Measurements from ENCODE around the gene KLK4.

GRCh38 chr19:50952910-50953309 lies 41.7 kb upstream of the KLK4 start, which contains the start of gene KLK5:
- no peak for TF ChIP-seq CTCF (conservative IDR thresholded peaks at IDR 0.05; ENCODE audit: low read depth, low read length)
- no peak for TF ChIP-seq FOS (IDR thresholded peaks at IDR 0.05; ENCODE audit: low read depth, low read length)
- TF ChIP-seq RCOR1 (IDR thresholded peaks at IDR 0.05; ENCODE audit: insufficient replicate concordance, low read length), result no peak
- TF ChIP-seq POLR2A (IDR thresholded peaks at IDR 0.05; ENCODE audit: low read depth, low read length), result no peak
- no peak for TF ChIP-seq CHD1 (IDR thresholded peaks at IDR 0.05; ENCODE audit: low read depth, low read length)
- no peak for TF ChIP-seq USF2 (IDR thresholded peaks at IDR 0.05; ENCODE audit: low read depth, low read length)
- TF ChIP-seq SMC3 (IDR thresholded peaks at IDR 0.05; ENCODE audit: low read depth, low read length), result no peak
- TF ChIP-seq CEBPB (IDR thresholded peaks at IDR 0.05; ENCODE audit: low read depth, low read length), result no peak

All from IMR-90 (cell line).